ENCODE data around the gene RCSD1. TPM values are rescaled to one million over a fixed set of nuclear protein-coding genes. Genes with fewer than 3 reads are reported as not detected.

The RCSD1 gene
- total RNA-seq, 1 experiment from 2014 or later: 0.16 TPM

GRCh38 chr1:167694691-167695090 lies 64.7 kb downstream of the RCSD1 start:
- no TSS peak for BruUV-seq (replicated peaks)

GRCh38 chr1:167695147-167695546 lies 65.1 kb downstream of the RCSD1 start:
- Mint-ChIP-seq H3K9me3 (ENCODE audit: unreplicated experiment) (no peaks in the 10 kb centered on the region), H3K36me3 (ENCODE audit: insufficient read depth, unreplicated experiment) (no peaks in the 10 kb centered on the region), H3K4me3 (ENCODE audit: unreplicated experiment) (no peak overlapping the region), H3K27ac (ENCODE audit: low read depth, unreplicated experiment) (no peak overlapping the region), H3K27me3 (ENCODE audit: insufficient read depth, unreplicated experiment) (no peaks in the 10 kb centered on the region), H3K4me1 (ENCODE audit: insufficient read depth, unreplicated experiment) (peaks cover 6% of the 10 kb centered on the region)
- intact Hi-C loops (cut with micrococcal nuclease): no loop called here
- ChIA-PET POLR2A (interaction anchor here (0.5 to 2.9 kb wide), 6 partner anchors 13 to 278 kb away, joined by 3 to 8 read pairs (median 3); partner anchors contain the start of genes DCAF6 and MPC2), CTCF (interaction anchor here (0.6 to 7.6 kb wide), 9 partner anchors 10 to 162 kb away, joined by 3 to 83 read pairs (median 5); no protein-coding TSS in a partner anchor)
- BruUV-seq (replicated peaks): no TSS peak
- TF ChIP-seq CTCF (IDR thresholded peaks at IDR 0.05; ENCODE audit: unreplicated experiment): no peak
- peak; percentile 35 for DNase-seq (ENCODE audit: unreplicated experiment)

More at GRCh38 chr1:167694691-167695090, 64.7 kb downstream of the RCSD1 start:
- H3K27me3 Mint-ChIP-seq (ENCODE audit: insufficient read depth, unreplicated experiment): no peaks in the 10 kb centered on the region
- H3K9me3 Mint-ChIP-seq (ENCODE audit: unreplicated experiment): no peaks in the 10 kb centered on the region
- H3K27ac Mint-ChIP-seq (ENCODE audit: low read depth, unreplicated experiment): no peak overlapping the region
- DNase-seq (ENCODE audit: unreplicated experiment): no peak
- no peak for TF ChIP-seq CTCF (IDR thresholded peaks at IDR 0.05; ENCODE audit: unreplicated experiment)
- POLR2A ChIA-PET: interaction anchor here (0.5 to 2.9 kb wide), 3 partner anchors 31 to 75 kb away, joined by 3 to 8 read pairs (median 3); no protein-coding TSS in a partner anchor
- intact Hi-C loops (cut with micrococcal nuclease): no loop called here
- CTCF ChIA-PET: interaction anchor here (0.6 to 7.6 kb wide), 9 partner anchors 11 to 162 kb away, joined by 3 to 83 read pairs (median 5); no protein-coding TSS in a partner anchor
- no peak overlapping the region for H3K4me3 Mint-ChIP-seq (ENCODE audit: unreplicated experiment)
- H3K36me3 Mint-ChIP-seq (ENCODE audit: insufficient read depth, unreplicated experiment): no peaks in the 10 kb centered on the region
- H3K4me1 Mint-ChIP-seq (ENCODE audit: insufficient read depth, unreplicated experiment): peaks cover 6% of the 10 kb centered on the region

GRCh38 chr1:167695756-167696561 lies 65.9 kb downstream of the RCSD1 start:
- H3K9me3 Mint-ChIP-seq (ENCODE audit: unreplicated experiment): no peaks in the 10 kb centered on the region
- TF ChIP-seq CTCF (IDR thresholded peaks at IDR 0.05; ENCODE audit: unreplicated experiment): no peak
- no peaks in the 10 kb centered on the region for H3K36me3 Mint-ChIP-seq (ENCODE audit: insufficient read depth, unreplicated experiment)
- BruUV-seq (replicated peaks): no TSS peak
- POLR2A ChIA-PET: interaction anchor here (0.5 to 2.9 kb wide), 6 partner anchors 12 to 279 kb away, joined by 3 to 8 read pairs (median 4); partner anchors contain the start of genes DCAF6 and MPC2
- peaks cover 6% of the 10 kb centered on the region for H3K4me1 Mint-ChIP-seq (ENCODE audit: insufficient read depth, unreplicated experiment)
- intact Hi-C loops (cut with micrococcal nuclease): no loop called here
- H3K27me3 Mint-ChIP-seq (ENCODE audit: insufficient read depth, unreplicated experiment): no peaks in the 10 kb centered on the region
- CTCF ChIA-PET: interaction anchor here (0.5 to 7.6 kb wide), 11 partner anchors 8 to 858 kb away, joined by 3 to 83 read pairs (median 3); no protein-coding TSS in a partner anchor
- no peak overlapping the region for H3K27ac Mint-ChIP-seq (ENCODE audit: low read depth, unreplicated experiment)
- DNase-seq (ENCODE audit: unreplicated experiment): no peak
- no peak overlapping the region for H3K4me3 Mint-ChIP-seq (ENCODE audit: unreplicated experiment)

- peaks cover 3% of the 10 kb centered on the region for H3K27me3 Mint-ChIP-seq (ENCODE audit: insufficient read depth, unreplicated experiment)
- H3K9me3 Mint-ChIP-seq (ENCODE audit: unreplicated experiment): no peaks in the 10 kb centered on the region
- no peak overlapping the region for H3K4me3 Mint-ChIP-seq (ENCODE audit: unreplicated experiment)
- ChIA-PET POLR2A (interaction anchor here (0.8 to 1.2 kb wide), 3 partner anchors 10 to 151 kb away, joined by 4 to 5 read pairs (median 4); no protein-coding TSS in a partner anchor), CTCF (interaction anchor here (0.6 to 3.1 kb wide), 6 partner anchors 10 to 1120 kb away, joined by 3 to 28 read pairs (median 6); no protein-coding TSS in a partner anchor)
- no peak overlapping the region for H3K27ac Mint-ChIP-seq (ENCODE audit: low read depth, unreplicated experiment)
- H3K4me1 Mint-ChIP-seq (ENCODE audit: insufficient read depth, unreplicated experiment): peaks cover 6% of the 10 kb centered on the region
- no peaks in the 10 kb centered on the region for H3K36me3 Mint-ChIP-seq (ENCODE audit: insufficient read depth, unreplicated experiment)
- TF ChIP-seq CTCF (IDR thresholded peaks at IDR 0.05; ENCODE audit: unreplicated experiment): no peak
- no TSS peak for BruUV-seq (replicated peaks)
- no peak for DNase-seq (ENCODE audit: unreplicated experiment)
- intact Hi-C loops (cut with micrococcal nuclease): no loop called here
These were observed 67.7 kb downstream of the RCSD1 start for GRCh38 chr1:167697667-167698141.

Measured in MCF 10A (cell line).